G401 (cell line): ENCODE results near the gene RGL3. TPM values are rescaled to one million over a fixed set of nuclear protein-coding genes. Genes with fewer than 3 reads are reported as not detected.
"Not testable (repeated sequence)": the region's sequence is repeated elsewhere in the genome, so short reads cannot be mapped to it uniquely, and the experiment has no call there.

Experiments used
- DNase-seq: peaks from one replicate; pipeline ENCODE4 v3.0.0-alpha.2; 2015; ENCODE audit warnings: low spot score
- in situ Hi-C: cut with HindIII; loops from 2 replicates; pipeline ENCODE4 v1.10.0; 2016; ENCODE audit warnings: low sequenced_read_pairs, mixed read lengths
- total RNA-seq: library from RNA; depleted of rRNA; stranded (reverse); fragments of >200 nt; shearing (Covaris generic); gene quantifications from 2 replicates; pipeline ENCODE4 v1.2.3, GENCODE V29; 2014; rRNA removed

RGL3 gene, protein sequence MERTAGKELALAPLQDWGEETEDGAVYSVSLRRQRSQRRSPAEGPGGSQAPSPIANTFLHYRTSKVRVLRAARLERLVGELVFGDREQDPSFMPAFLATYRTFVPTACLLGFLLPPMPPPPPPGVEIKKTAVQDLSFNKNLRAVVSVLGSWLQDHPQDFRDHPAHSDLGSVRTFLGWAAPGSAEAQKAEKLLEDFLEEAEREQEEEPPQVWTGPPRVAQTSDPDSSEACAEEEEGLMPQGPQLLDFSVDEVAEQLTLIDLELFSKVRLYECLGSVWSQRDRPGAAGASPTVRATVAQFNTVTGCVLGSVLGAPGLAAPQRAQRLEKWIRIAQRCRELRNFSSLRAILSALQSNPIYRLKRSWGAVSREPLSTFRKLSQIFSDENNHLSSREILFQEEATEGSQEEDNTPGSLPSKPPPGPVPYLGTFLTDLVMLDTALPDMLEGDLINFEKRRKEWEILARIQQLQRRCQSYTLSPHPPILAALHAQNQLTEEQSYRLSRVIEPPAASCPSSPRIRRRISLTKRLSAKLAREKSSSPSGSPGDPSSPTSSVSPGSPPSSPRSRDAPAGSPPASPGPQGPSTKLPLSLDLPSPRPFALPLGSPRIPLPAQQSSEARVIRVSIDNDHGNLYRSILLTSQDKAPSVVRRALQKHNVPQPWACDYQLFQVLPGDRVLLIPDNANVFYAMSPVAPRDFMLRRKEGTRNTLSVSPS
- total RNA-seq, result not detected in 2 replicates

DNA sequence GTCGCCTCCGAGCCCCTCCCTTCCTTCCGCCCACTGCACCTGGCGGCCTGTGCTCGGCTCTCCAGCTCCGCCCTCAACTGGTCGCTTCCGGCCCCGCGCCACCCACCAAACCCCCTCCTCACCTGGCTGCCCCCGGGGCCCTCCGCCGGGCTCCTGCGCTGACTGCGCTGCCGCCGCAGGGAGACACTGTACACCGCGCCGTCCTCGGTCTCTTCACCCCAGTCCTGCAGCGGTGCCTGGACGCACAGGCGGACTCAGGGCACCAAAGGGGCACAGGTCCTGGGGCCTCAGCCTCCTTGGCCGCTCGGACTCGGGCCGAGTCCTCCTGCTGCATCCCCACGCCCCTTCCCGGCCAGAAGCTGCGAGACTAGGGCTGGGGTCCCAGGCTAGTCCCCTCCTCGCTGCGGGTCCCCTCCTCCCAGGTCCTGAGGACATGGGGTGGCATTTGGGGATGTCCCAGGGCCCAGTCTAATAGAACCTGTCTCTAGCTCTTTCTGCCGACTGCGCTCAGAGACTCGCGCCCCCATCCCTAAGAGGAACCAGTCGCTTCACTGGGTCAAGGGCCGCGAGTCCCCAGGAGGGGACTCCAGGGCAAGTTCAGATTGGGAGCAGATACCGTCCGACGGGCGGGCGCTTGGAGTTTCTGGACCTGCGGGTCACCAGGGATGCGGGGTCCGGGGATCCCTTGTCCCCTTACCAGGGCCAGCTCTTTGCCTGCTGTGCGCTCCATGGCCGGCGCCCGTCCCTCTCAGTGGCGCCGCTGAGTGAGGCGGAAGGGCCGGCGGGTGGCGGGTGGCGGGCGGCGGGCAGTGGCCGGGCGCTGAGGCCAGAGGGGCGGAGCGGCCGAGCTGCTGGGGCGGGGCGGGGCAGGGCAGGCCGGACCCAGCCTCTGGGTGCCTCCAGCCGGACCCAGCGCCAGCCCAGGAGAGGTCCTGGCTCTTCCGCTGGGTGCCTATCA lies at the start of gene RGL3:
Gene RGL3, minus strand, starts transcription at position 766 of the 958 bp plus-strand sequence. Its CDS starts 36 bp downstream, at position 730.
- in situ Hi-C loops, result no loop called here
- no peak for DNase-seq

DNA sequence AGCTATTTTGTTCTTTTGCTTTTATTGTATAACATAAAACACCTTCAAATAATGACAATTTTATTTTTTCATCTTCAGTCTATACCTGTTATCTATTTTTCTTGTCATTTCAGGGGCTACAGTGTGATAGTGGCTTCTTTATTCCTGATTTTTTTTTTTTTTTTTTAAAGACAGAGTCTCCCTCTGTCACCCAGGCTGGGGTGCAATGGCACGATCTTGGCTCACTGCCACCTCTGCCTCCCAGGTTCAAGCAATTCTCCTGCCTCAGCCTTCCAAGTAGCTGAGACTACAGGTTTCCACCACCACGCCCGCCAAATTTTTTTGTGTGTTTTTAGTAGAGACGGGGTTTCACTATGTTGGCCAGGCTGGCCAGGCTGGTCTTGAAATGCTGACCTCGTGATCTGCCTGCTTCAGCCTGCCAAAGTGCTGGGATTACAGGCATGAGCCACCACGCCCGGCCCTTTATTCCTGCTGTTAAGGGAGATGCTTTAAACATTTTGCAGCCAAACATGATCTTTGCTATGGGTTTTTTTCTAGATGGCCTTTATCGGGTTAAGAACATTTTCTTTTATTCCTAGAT lies 49.2 kb upstream of the RGL3 start:
- DNase-seq, in situ Hi-C loops: not testable (repeated sequence)

DNA sequence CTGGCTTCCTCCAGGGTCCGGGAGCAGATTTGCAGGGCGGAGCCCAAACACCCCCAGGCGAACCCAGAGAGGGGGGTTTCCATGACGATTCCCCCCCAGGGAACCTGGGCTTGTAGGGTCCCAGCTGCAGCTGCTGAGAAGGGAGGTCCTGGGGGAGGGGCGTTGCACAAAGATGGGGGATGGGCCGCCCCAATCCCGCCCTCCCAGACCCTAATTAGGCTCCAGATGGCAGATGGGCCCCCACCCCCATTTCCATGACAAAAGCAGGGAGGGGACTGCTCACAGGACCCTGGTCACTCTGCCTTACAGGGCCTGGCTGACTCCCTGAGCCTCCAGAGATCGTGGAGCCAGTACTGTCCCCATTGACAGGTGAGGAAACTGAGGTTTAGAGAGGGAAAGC lies 46.5 kb upstream of the RGL3 start:
- in situ Hi-C loops, result no loop called here
- DNase-seq, result no peak

- in situ Hi-C loops, result no loop called here
- no peak for DNase-seq
Observed at GRCh38 chr19:11464333-11465265, 45.5 kb upstream of the RGL3 start.

DNA sequence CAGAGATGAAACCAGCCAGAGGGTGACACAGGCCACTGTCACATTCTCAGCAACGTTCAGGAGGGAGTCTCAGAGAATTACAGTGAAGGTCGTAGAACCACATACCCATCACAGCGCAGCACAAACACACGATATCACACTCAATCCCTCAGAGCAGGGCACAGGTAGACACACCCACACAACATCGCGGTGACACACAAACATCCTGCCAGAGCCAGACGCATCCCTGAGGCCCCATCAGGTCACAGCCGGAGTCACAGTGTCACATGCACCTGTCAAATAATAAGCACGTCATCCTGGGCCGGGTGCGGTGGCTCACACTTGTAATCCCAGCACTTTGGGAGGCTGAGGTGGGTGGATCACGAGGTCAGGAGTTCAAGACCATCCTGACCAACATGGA lies 44.3 kb upstream of the RGL3 start:
- DNase-seq, result no peak
- in situ Hi-C loops, result no loop called here

- DNase-seq, result no peak
- in situ Hi-C loops, result no loop called here
Observed at GRCh38 chr19:11461453-11461852, 42.3 kb upstream of the RGL3 start.

GRCh38 chr19:11460207-11460606 lies 41.1 kb upstream of the RGL3 start:
- in situ Hi-C loops, result no loop called here
- no peak for DNase-seq

GRCh38 chr19:11458912-11459311 lies 39.8 kb upstream of the RGL3 start:
- in situ Hi-C loops, DNase-seq: not testable (repeated sequence)

DNA sequence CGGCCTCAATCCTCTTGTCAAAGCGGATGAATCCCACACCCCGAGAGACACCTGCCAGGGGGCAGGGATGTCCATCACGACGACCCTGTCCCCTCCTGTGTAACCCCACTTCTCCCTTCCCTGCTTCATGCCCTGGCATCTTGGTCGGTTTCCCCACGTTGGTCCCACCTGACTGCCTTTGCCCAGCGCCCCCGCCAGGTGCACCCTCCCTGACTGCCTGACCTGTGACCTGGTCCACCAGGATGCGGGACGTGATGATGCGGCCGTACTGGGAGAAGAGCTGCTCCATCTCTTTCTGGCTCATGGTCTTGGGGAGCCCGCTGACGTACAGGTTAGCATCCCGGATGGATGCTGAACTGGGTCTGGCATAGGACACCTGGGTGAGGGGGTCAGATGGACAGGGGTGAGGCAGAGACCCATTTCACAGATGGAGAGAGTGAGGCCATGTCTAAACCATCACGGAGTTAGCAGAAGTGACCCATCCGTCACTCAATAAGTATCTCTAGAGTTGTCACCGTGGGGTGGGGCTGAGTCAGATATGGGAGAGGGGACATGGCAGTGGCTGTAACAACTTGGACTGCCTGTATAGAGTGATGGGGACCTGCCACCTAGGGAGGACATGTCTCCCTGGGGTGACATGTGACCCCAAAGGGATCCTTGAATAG lies 39.3 kb upstream of the RGL3 start:
- in situ Hi-C loops, result no loop called here

GRCh38 chr19:11457831-11458230 lies 38.7 kb upstream of the RGL3 start:
- in situ Hi-C loops, result no loop called here
- DNase-seq, result no peak

More for the DNA sequence above, 39.3 kb upstream of the RGL3 start:
- no peak for DNase-seq

GRCh38 chr19:11457115-11457514 lies 38.0 kb upstream of the RGL3 start:
- in situ Hi-C loops, result no loop called here
- no peak for DNase-seq

DNA sequence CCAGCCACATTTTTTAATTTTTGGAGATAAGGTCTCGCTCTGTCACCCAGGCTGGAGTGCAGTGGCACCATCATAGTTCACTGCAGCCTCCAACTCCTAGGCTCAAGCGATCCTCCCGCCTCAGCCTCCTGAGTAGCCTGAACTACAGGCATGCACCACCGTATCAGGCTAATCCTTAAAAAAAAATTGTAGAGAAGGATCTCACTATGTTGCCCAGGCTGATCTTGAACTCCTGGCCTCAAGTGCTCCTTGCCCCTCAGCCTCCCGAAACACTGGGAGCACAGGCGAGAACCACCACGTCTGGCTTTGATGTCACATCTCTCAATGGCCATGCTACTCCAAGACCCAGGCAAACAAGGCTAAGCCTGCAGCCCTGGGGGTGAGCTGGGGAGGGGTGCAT lies 37.5 kb upstream of the RGL3 start:
- in situ Hi-C loops, result no loop called here

GRCh38 chr19:11455233-11455554 lies 36.1 kb upstream of the RGL3 start:
- DNase-seq, in situ Hi-C loops: not testable (repeated sequence)

More for the DNA sequence above, 37.5 kb upstream of the RGL3 start:
- DNase-seq, result no peak

DNA sequence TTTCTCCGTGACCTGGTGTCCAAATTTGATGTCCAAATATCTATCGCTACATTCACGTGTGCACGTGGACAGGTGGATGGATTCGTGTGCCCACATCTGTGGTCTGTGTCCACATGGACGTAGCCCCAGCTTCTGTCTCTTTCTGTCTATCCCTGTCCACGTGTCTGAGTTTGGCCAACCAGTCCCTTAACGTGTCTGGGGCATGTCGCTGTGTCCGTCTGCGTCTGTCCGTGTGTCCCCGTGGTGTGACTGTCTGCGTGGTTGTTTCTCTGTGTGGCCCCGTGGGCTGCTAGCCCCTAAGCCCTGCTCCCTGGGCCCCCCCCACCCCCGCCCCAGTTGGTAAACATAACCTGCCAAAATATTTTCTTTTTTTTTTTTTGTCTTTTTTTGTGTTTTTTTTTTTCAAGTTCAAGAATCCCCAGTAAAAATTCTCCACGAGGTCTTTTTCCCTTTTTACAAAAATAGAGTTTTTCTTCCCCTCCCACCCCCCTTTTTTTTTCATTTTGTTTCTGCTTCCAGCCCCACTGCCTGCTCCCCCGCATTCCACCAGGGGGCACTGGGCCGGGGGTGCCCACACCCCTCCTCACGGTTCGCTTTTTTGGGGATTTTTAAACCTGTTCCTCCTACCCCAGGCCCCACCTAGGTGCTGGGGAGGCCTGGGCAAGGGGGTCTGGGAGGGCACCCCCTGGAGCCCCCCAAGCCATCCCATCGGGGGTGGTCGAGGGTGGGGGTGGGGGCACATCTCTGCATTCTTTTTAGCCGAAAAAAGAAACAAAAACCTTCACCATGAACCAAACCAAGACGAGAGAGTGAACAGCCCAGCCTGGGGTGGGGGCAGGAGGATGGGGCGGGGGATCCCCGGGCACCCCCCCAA lies 34.6 kb upstream of the RGL3 start:
- DNase-seq, result no peak
- in situ Hi-C loops, result no loop called here

- DNase-seq, result no peak
Observed at GRCh38 chr19:11452620-11453310, 33.7 kb upstream of the RGL3 start.

More at GRCh38 chr19:11452620-11453310, 33.7 kb upstream of the RGL3 start:
- in situ Hi-C loops, result no loop called here
